ENCODE data around the gene DHX36. TPM values are rescaled to one million over a fixed set of nuclear protein-coding genes. Genes with fewer than 3 reads are reported as not detected.

The DHX36 gene
- total and polyA plus RNA-seq, 2 experiments from 2014 or later = 29.6 to 60.9 TPM

DNA sequence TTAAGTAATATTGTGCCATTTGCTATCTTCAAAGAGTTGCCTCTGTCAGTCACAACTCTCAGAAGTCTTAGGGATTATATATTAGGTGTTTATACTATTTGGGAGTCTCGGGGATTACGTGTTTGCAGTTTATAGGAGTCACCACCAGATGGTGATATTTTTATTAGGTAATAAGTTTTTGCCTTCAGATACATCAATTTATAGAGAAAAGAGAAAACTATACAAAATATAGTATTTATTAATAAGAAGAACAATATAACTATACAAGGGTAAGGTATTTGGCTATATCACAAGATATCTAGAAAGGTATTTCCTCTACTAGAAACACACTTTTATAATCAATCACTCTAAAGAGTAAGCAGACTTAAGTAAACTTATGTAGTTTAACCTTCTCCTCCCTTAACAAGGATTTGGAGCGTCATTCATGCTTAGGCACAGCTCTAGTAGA lies 10.7 kb upstream of the DHX36 start:
- no peak overlapping the region for H3K4me3 ChIP-seq
- peak; percentile 50 for DNase-seq (ENCODE audit: low spot score)
- no peak overlapping the region for H2AFZ ChIP-seq
- H4K20me1 ChIP-seq (ENCODE audit: insufficient read depth, poor library complexity, severe bottlenecking) = no peaks in the 10 kb centered on the region
- no peaks in the 10 kb centered on the region for H3K27me3 ChIP-seq
- no peaks in the 10 kb centered on the region for H3K9me3 ChIP-seq (ENCODE audit: low read depth)
- WGBS (ENCODE audit: low lambda C conversion rate, missing lambda C conversion rate) = 15% methylated on average over 3 of the region's 3 CpGs
- H3K27ac ChIP-seq = no peak overlapping the region
- H3K79me2 ChIP-seq = no peaks in the 10 kb centered on the region
- no peaks in the 10 kb centered on the region for H3K9me2 ChIP-seq (replicated peaks; ENCODE audit: insufficient read depth)
- no peak overlapping the region for H3K4me2 ChIP-seq
- TF ChIP-seq EZH2phosphoT487 (IDR thresholded peaks at IDR 0.05; ENCODE audit: low read depth, severe bottlenecking, unreplicated experiment) (no peak), EZH2 (IDR thresholded peaks at IDR 0.05; ENCODE audit: borderline replicate concordance) (no peak)
- TF ChIP-seq, protein P1, sequence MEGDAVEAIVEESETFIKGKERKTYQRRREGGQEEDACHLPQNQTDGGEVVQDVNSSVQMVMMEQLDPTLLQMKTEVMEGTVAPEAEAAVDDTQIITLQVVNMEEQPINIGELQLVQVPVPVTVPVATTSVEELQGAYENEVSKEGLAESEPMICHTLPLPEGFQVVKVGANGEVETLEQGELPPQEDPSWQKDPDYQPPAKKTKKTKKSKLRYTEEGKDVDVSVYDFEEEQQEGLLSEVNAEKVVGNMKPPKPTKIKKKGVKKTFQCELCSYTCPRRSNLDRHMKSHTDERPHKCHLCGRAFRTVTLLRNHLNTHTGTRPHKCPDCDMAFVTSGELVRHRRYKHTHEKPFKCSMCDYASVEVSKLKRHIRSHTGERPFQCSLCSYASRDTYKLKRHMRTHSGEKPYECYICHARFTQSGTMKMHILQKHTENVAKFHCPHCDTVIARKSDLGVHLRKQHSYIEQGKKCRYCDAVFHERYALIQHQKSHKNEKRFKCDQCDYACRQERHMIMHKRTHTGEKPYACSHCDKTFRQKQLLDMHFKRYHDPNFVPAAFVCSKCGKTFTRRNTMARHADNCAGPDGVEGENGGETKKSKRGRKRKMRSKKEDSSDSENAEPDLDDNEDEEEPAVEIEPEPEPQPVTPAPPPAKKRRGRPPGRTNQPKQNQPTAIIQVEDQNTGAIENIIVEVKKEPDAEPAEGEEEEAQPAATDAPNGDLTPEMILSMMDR (IDR thresholded peaks at IDR 0.05; ENCODE audit: poor library complexity) = peak; percentile 74
- H3K36me3 ChIP-seq (replicated peaks; ENCODE audit: insufficient read depth, low read depth) = no peaks in the 10 kb centered on the region
- H3K4me1 ChIP-seq (ENCODE audit: insufficient read depth) = no peaks in the 10 kb centered on the region

DNA sequence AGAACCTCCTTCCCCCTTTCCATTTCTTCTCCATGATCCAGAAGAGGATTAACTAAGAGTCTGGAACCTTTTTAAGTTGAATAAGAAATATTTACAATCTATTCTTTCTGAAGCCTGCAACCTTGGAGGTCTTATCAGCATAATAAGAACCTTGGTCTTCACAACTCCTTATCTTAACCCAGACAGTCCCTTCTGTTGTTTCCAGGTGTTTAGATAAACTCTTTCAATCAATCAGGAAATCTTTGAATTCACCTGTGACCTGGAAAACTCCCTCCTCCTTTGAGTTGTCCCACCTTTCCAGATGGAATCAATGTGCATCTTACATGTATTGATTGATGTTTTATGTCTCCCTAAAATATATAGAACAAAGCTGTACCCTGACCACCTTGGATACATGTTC lies 3.6 kb upstream of the DHX36 start:
- peaks cover 4% of the 10 kb centered on the region for H3K4me1 ChIP-seq (ENCODE audit: insufficient read depth)
- H3K9me2 ChIP-seq (replicated peaks; ENCODE audit: insufficient read depth) = no peaks in the 10 kb centered on the region
- no peak overlapping the region for H2AFZ ChIP-seq
- no peak for DNase-seq (ENCODE audit: low spot score)
- H3K4me3 ChIP-seq = no peak overlapping the region
- H3K27ac ChIP-seq = no peak overlapping the region
- no peak overlapping the region for H3K4me2 ChIP-seq
- no peaks in the 10 kb centered on the region for H3K36me3 ChIP-seq (replicated peaks; ENCODE audit: insufficient read depth, low read depth)
- TF ChIP-seq EZH2 (IDR thresholded peaks at IDR 0.05; ENCODE audit: borderline replicate concordance) (no peak), EZH2phosphoT487 (IDR thresholded peaks at IDR 0.05; ENCODE audit: low read depth, severe bottlenecking, unreplicated experiment) (no peak)
- TF ChIP-seq, protein P1 (IDR thresholded peaks at IDR 0.05; ENCODE audit: poor library complexity) = no peak
- H4K20me1 ChIP-seq (ENCODE audit: insufficient read depth, poor library complexity, severe bottlenecking) = no peaks in the 10 kb centered on the region
- H3K79me2 ChIP-seq = peaks cover 9% of the 10 kb centered on the region
- no peaks in the 10 kb centered on the region for H3K27me3 ChIP-seq
- no peaks in the 10 kb centered on the region for H3K9me3 ChIP-seq (ENCODE audit: low read depth)

DNA sequence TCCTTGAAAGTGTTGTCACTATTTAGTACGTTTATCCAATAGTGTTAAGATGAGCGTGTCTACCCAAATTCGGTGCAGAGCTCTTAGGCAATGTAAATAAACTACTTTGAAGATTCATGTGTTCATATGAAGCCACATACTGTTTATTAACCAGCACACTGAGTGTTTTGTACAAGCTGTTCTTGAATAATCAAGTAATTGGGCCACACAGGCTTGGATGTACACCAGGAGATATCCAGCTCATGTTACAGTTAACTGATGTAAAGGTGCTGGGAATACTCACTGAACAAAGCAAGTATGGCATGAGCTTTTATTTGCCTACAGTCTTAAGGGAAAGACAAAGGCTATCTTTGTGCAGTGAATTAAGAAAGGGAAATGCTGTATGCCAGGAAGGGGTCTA lies 632 bp upstream of the DHX36 start:
- Histone ChIP-seq H3K4me2 (peak overlapping the region; percentile 73), H3K27ac (peak overlapping the region; percentile 98), H3K4me3 (peak overlapping the region; percentile 68), H4K20me1 (ENCODE audit: insufficient read depth, poor library complexity, severe bottlenecking) (peaks cover 18% of the 10 kb centered on the region), H3K9me2 (replicated peaks; ENCODE audit: insufficient read depth) (no peaks in the 10 kb centered on the region), H3K79me2 (peaks cover 38% of the 10 kb centered on the region), H2AFZ (peak overlapping the region; percentile 83), H3K9me3 (ENCODE audit: low read depth) (no peaks in the 10 kb centered on the region), H3K36me3 (replicated peaks; ENCODE audit: insufficient read depth, low read depth) (no peaks in the 10 kb centered on the region), H3K4me1 (ENCODE audit: insufficient read depth) (peaks cover 20% of the 10 kb centered on the region), H3K27me3 (no peaks in the 10 kb centered on the region)
- TF ChIP-seq EZH2 (IDR thresholded peaks at IDR 0.05; ENCODE audit: borderline replicate concordance) = no peak
- TF ChIP-seq, protein P1 (IDR thresholded peaks at IDR 0.05; ENCODE audit: poor library complexity) = no peak
- no peak for TF ChIP-seq EZH2phosphoT487 (IDR thresholded peaks at IDR 0.05; ENCODE audit: low read depth, severe bottlenecking, unreplicated experiment)
- peak; percentile 28 for DNase-seq (ENCODE audit: low spot score)
- WGBS (ENCODE audit: low lambda C conversion rate, missing lambda C conversion rate) = 65% methylated on average over 3 of the region's 3 CpGs
